HepG2 (cell line): ENCODE measurements around the gene CNTN4.
"Not testable (repeated sequence)": the region's sequence is repeated elsewhere in the genome, so short reads cannot be mapped to it uniquely, and the experiment has no call there.

Experiments
- CC2D1A ChIP-seq: sonication (generic); formaldehyde crosslinking; IDR thresholded peaks from 2 replicates; pipeline ENCODE4 v1.8.1; 2023; ENCODE audit warnings: mild to moderate bottlenecking, missing genetic modification reagents
- IRX3 ChIP-seq: sonication (generic); formaldehyde crosslinking; IDR thresholded peaks from 2 replicates; pipeline ENCODE4 v1.8.1; 2023; ENCODE audit warnings: mild to moderate bottlenecking, low read depth, missing genetic modification reagents, borderline replicate concordance
- MAFK ChIP-seq, 2 experiments: IDR thresholded peaks in 1 of 2; conservative IDR thresholded peaks in 1 of 2; 2 replicates each; pipeline ENCODE4 v1.6.1; 2011; ENCODE audit warnings: improper control_type of control experiment in 2 of 2, low read length in 2 of 2
- MBD4 ChIP-seq: IDR thresholded peaks from 2 replicates; pipeline ENCODE4 v1.6.1; 2012; ENCODE audit warnings: low read length, inconsistent platforms, borderline replicate concordance
- POLR2A ChIP-seq, 2 experiments: IDR thresholded peaks; 2 replicates each; pipeline ENCODE4 v1.6.1; 2011; ENCODE audit warnings: low read depth in 2 of 2, low read length in 2 of 2, mild to moderate bottlenecking in 1 of 2, moderate library complexity in 1 of 2; ENCODE audit not compliant: insufficient read depth in 1 of 2
- TBP ChIP-seq: sonication (generic); formaldehyde crosslinking; IDR thresholded peaks from 2 replicates; pipeline ENCODE4 v1.5.0; 2020; ENCODE audit warnings: missing genetic modification reagents
- TCF7L2 ChIP-seq: IDR thresholded peaks from 2 replicates; pipeline ENCODE4 v1.6.1; 2011; ENCODE audit warnings: mild to moderate bottlenecking, low read depth, low read length, moderate library complexity
- TF ChIP-seq, protein P1 (sequence below): sonication (generic); formaldehyde crosslinking; IDR thresholded peaks from 2 replicates; pipeline ENCODE4 v1.5.0; 2020; ENCODE audit warnings: mild to moderate bottlenecking, missing genetic modification reagents, moderate library complexity

DNA sequence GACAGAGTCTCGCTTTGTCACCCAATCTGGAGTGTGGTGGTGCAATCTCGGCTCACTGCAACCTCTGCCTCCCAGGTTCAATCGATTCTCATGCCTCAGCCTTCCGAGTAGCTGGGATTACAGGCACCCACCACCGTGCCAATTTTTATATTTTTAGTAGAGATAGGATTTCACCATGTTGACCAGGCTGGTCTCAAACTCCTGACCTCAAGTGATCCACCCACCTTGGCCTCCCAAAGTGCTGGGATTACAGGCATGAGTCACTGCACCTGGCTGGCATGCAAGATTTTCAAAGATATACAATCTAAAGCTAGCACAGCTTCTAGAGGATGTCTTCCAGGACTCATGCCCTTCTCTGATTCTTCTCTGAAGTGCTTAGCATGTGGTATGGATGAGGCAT lies 722.3 kb downstream of the CNTN4 start:
- not testable (repeated sequence) for TF ChIP-seq CC2D1A (CRISPR knock-in tag); MBD4; TBP (CRISPR knock-in tag); POLR2A (IDR thresholded peaks at IDR 0.05; ENCODE audit: insufficient read depth in 1 of 2, low read depth in 2 of 2, low read length in 2 of 2); TCF7L2; IRX3 (CRISPR knock-in tag); MAFK (conservative IDR thresholded peaks at IDR 0.05 in 1 of 2, IDR thresholded peaks at IDR 0.05 in 1 of 2; ENCODE audit: low read length in 2 of 2)
- TF ChIP-seq, protein P1, sequence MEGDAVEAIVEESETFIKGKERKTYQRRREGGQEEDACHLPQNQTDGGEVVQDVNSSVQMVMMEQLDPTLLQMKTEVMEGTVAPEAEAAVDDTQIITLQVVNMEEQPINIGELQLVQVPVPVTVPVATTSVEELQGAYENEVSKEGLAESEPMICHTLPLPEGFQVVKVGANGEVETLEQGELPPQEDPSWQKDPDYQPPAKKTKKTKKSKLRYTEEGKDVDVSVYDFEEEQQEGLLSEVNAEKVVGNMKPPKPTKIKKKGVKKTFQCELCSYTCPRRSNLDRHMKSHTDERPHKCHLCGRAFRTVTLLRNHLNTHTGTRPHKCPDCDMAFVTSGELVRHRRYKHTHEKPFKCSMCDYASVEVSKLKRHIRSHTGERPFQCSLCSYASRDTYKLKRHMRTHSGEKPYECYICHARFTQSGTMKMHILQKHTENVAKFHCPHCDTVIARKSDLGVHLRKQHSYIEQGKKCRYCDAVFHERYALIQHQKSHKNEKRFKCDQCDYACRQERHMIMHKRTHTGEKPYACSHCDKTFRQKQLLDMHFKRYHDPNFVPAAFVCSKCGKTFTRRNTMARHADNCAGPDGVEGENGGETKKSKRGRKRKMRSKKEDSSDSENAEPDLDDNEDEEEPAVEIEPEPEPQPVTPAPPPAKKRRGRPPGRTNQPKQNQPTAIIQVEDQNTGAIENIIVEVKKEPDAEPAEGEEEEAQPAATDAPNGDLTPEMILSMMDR (CRISPR knock-in tag), result not testable (repeated sequence)
